Aorta (tissue), 5 donors: ENCODE data around the gene ATG4C. TPM values are rescaled to one million over a fixed set of nuclear protein-coding genes. Genes with fewer than 3 reads are reported as not detected.
"Not testable (repeated sequence)": the region's sequence is repeated elsewhere in the genome, so short reads cannot be mapped to it uniquely, and the experiment has no call there.

ENCODE experiments used
- ATAC-seq: fragments of 200-7000 bp; cut with Tn5 transposase; one replicate; pipeline ENCODE4 v1.9.1; 2022; ENCODE audit warnings: moderate library complexity; ENCODE audit not compliant: low FRiP score
- DNase-seq, 2 donors: peaks; one replicate each; pipeline ENCODE4 v3.0.0-alpha.2; 2020
- H3K27ac ChIP-seq, 2 donors: one replicate each; pipeline ENCODE4 v1.5.1; 2013; ENCODE audit warnings: low read length in 2 of 2, mild to moderate bottlenecking in 2 of 2, moderate library complexity in 2 of 2, control low read depth in 1 of 2, inconsistent platforms in 1 of 2, low read depth in 1 of 2
- H3K27me3 ChIP-seq, 2 donors: one replicate each; pipeline ENCODE4 v1.6.1; 2013; ENCODE audit warnings: control low read depth in 1 of 2, low read length in 1 of 2, mild to moderate bottlenecking in 1 of 2, moderate library complexity in 1 of 2; ENCODE audit not compliant: insufficient read depth in 2 of 2, control insufficient read depth in 1 of 2
- H3K36me3 ChIP-seq, 2 donors: one replicate each; pipeline ENCODE4 v1.6.1; 2013; ENCODE audit warnings: control low read depth in 1 of 2, low read length in 1 of 2, mild to moderate bottlenecking in 1 of 2; ENCODE audit not compliant: insufficient read depth in 2 of 2, control insufficient read depth in 1 of 2
- H3K4me1 ChIP-seq, 2 donors: one replicate each; pipeline ENCODE4 v1.6.1; 2013; ENCODE audit warnings: low read length in 2 of 2, control low read depth in 1 of 2, mild to moderate bottlenecking in 1 of 2, moderate library complexity in 1 of 2; ENCODE audit not compliant: insufficient read depth in 2 of 2, control insufficient read depth in 1 of 2
- H3K4me3 ChIP-seq, 2 donors: one replicate each; pipeline ENCODE4 v1.5.1; 2013; ENCODE audit warnings: low read length in 2 of 2, control low read depth in 1 of 2, mild to moderate bottlenecking in 1 of 2
- H3K9me3 ChIP-seq: one replicate; pipeline ENCODE4 v1.6.1; 2013; ENCODE audit warnings: mild to moderate bottlenecking, low read length; ENCODE audit not compliant: control insufficient read depth
- WGBS, 2 donors: extraction: QIAGEN DNeasy Blood & Tissue Kit; methylation state at CpG; one replicate each; pipeline ENCODE4 v1.1.7; 2013; 5-methylcytosine and 5-hydroxymethylcytosine counted together
- intact Hi-C, 2 donors: fragments of 100-400 bp; cut with DNase I; formaldehyde crosslinking; loops; one replicate each; pipeline versions ENCODE4 v1.14.2 to v1.15.0; 2022
- polyA plus RNA-seq, 2 donors: library from polyadenylated mRNA; stranded (reverse); fragments of 200-250 nt; gene quantifications; one replicate each; pipeline ENCODE4 v1.2.3, GENCODE V29; 2013
- total RNA-seq, 2 donors: library from RNA; stranded (reverse); fragmentation: NEBNext Ultra II Directional; extraction: Animal tissue kit (Norgen Biotek cat#: 25700); gene quantifications; one replicate each; pipeline ENCODE4 v1.2.1, GENCODE V29; 2021
- donor health status: healthy with polysubstance abuse.
- donor health status: Bipolar disorder and iron deficiency.
- donor health status: DM: no; HTN: no; CAD: no.
- donor health status: DM: no; HTN: no; CAD: no.
- donor health status: DM: yes; HTN: yes; CAD: no.

ATG4C gene
- total and polyA plus RNA-seq, 4 donors, result 5.8 to 18.4 (median 8.4) TPM

DNA sequence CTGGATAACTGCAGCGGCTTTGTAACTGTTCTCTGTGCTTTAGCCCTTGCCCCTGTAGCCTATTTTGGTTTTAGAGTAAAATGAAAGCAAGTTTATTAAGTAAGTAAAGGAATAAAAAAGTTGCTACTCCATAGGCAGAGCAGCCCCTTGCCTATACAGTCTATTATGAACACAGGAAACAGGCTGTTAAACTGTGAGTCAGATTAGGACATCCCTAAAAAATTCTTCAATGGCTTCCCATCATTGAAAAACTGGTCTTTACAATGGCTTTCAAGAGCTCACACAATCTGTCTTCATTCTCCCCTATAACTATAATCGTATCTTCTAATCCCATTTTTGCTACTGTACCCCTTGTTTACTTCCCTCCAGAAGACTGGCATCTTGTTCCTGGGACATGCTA, 43.0 kb downstream of the ATG4C start:
- ATAC-seq (no peak), DNase-seq (no peak)
- no peak overlapping the region for H3K27ac ChIP-seq
- no peaks in the 10 kb centered on the region for H3K4me1 ChIP-seq
- intact Hi-C loops, result no loop called here
- 97 to 98% methylated on average over 2 of the region's 2 CpGs for WGBS, 2 donors
- H3K4me3 ChIP-seq, result no peak overlapping the region
- H3K9me3 ChIP-seq, result no peaks in the 10 kb centered on the region
- no peaks in the 10 kb centered on the region for H3K27me3 ChIP-seq
- no peaks in the 10 kb centered on the region for H3K36me3 ChIP-seq

- 96% methylated on average over 2 of the region's 2 CpGs for WGBS, 2 donors
- H3K36me3 ChIP-seq, H3K4me1 ChIP-seq, H3K4me3 ChIP-seq, DNase-seq, ATAC-seq, H3K27ac ChIP-seq, intact Hi-C loops, H3K27me3 ChIP-seq, H3K9me3 ChIP-seq: not testable (repeated sequence)
These were observed 43.9 kb downstream of the ATG4C start for GRCh38 chr1:62827786-62828185.

GRCh38 chr1:62832276-62832675, 48.3 kb downstream of the ATG4C start:
- H3K36me3 ChIP-seq, result no peaks in the 10 kb centered on the region
- DNase-seq (no peak), ATAC-seq (no peak)
- no peaks in the 10 kb centered on the region for H3K27me3 ChIP-seq
- H3K4me1 ChIP-seq, result no peaks in the 10 kb centered on the region
- no peaks in the 10 kb centered on the region for H3K9me3 ChIP-seq
- no peak overlapping the region for H3K4me3 ChIP-seq
- no peak overlapping the region for H3K27ac ChIP-seq
- 72 to 84% methylated on average over 5 of the region's 5 CpGs for WGBS, 2 donors
- intact Hi-C loops, result no loop called here

DNA sequence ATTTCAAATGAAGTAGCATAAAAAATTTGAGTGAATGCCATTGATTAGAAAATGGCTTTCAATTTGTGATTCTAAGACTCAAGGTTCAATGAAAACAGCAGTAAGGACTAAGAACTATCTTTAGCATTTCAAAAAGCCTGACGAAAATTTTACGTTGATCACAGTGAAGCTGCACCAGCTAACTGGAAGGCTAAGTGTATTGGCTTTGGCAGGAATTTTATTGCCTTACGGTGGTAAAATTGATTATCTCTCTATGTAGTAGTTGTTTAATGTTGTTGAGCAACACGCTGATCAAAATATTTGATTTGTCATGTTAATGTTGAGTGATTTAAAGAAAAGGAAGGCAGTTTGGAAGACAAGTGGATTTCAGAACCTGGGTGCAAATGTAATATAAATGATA, 49.6 kb downstream of the ATG4C start:
- H3K4me3 ChIP-seq, result no peak overlapping the region
- no peaks in the 10 kb centered on the region for H3K4me1 ChIP-seq
- H3K27ac ChIP-seq, result no peak overlapping the region
- ATAC-seq, result no peak
- intact Hi-C loops, result no loop called here
- no peaks in the 10 kb centered on the region for H3K27me3 ChIP-seq
- no peaks in the 10 kb centered on the region for H3K9me3 ChIP-seq
- no peaks in the 10 kb centered on the region for H3K36me3 ChIP-seq
- WGBS, 2 donors, result 92 to 94% methylated on average over 4 of the region's 4 CpGs
- DNase-seq, result no peak

DNA sequence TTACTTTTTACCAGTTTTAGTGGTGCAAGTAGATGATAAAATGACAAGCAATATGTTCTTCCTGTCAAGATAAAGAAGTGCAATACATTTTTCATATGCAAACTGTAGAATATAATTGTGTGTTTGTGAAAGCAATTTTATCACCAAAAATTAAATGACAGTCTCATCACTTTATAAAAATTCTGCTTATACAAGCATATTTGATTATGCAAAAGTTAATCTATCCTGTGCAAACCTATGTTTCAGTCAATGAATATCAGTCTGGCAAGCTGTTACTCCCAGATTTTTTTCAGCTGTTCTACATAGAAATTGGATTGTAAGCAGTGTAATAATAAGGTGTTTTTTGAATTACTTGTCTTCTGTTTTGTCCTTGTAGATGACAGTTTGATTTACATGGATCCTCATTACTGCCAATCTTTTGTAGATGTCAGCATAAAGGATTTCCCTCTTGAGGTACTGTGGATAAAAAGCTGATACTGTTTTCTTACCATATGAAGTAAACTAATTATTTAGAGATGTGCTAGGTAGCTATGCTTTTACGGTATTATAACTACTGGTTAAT, 50.5 kb downstream of the ATG4C start:
- DNase-seq (no peak), ATAC-seq (no peak)
- intact Hi-C loops, result no loop called here
- no peak overlapping the region for H3K4me3 ChIP-seq
- H3K36me3 ChIP-seq, result no peaks in the 10 kb centered on the region
- H3K27me3 ChIP-seq, result no peaks in the 10 kb centered on the region
- no peaks in the 10 kb centered on the region for H3K9me3 ChIP-seq
- 94 to 99% methylated on average over 1 of the region's 1 CpG for WGBS, 2 donors
- no peak overlapping the region for H3K27ac ChIP-seq
- H3K4me1 ChIP-seq, result no peaks in the 10 kb centered on the region

- no peaks in the 10 kb centered on the region for H3K4me1 ChIP-seq
- no peak overlapping the region for H3K27ac ChIP-seq
- H3K4me3 ChIP-seq, result no peak overlapping the region
- ATAC-seq (no peak), DNase-seq (no peak)
- H3K36me3 ChIP-seq, result no peaks in the 10 kb centered on the region
- intact Hi-C loops, result no loop called here
- H3K27me3 ChIP-seq, result no peaks in the 10 kb centered on the region
- H3K9me3 ChIP-seq, result no peaks in the 10 kb centered on the region
These were observed 53.1 kb downstream of the ATG4C start for GRCh38 chr1:62836856-62837540.

- intact Hi-C loops, result loop anchor here in 1 of 2 donors (10.0 kb wide), 1 partner anchor 704 kb away; no protein-coding TSS in a partner anchor
- H3K27me3 ChIP-seq, result no peaks in the 10 kb centered on the region
- DNase-seq (no peak), ATAC-seq (no peak)
- 92 to 96% methylated on average over 1 of the region's 1 CpG for WGBS, 2 donors
- H3K9me3 ChIP-seq, result no peaks in the 10 kb centered on the region
- no peak overlapping the region for H3K4me3 ChIP-seq
- no peak overlapping the region for H3K27ac ChIP-seq
- H3K36me3 ChIP-seq, result no peaks in the 10 kb centered on the region
- no peaks in the 10 kb centered on the region for H3K4me1 ChIP-seq
These were observed 56.6 kb downstream of the ATG4C start for GRCh38 chr1:62840555-62840954.

DNA sequence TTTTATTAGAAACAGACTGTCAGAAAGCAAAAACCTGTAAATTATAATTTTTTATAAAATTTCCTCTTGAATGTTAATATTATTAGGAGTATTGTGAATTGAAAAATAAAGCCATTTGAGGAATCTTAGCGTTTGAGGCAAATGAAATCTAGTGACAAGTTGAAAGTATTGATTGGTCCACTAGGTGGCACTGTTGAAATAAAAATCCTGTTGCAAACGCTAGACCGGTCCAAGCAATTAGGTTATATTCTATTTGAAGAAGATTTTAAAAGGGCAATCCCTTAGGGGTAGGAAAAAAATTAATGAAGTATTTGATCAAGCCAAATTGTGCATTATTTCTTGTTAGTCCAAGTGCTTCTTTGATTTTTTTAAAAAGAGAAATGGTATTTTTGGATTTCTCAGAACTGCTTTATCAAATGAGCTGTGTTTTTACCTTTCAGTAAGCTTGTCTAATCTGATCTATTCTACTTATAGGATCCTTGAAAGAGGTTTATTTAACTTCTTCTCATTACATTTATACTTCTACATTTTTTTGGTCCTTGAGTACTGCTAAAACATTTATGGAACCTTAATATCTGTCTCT, 57.7 kb downstream of the ATG4C start:
- Histone ChIP-seq H3K36me3 (no peaks in the 10 kb centered on the region), H3K9me3 (no peaks in the 10 kb centered on the region), H3K4me3 (no peak overlapping the region), H3K27ac (no peak overlapping the region), H3K4me1 (no peaks in the 10 kb centered on the region), H3K27me3 (no peaks in the 10 kb centered on the region)
- intact Hi-C loops, result loop anchor here in 1 of 2 donors (10.0 kb wide), 1 partner anchor 703 kb away; no protein-coding TSS in a partner anchor
- DNase-seq, result no peak
- WGBS, 2 donors, result 2 to 3% methylated on average over 3 of the region's 3 CpGs
- ATAC-seq, result no peak

- intact Hi-C loops, result loop anchor here in 1 of 2 donors (10.0 kb wide), 1 partner anchor 701 kb away; no protein-coding TSS in a partner anchor
- Histone ChIP-seq H3K9me3 (no peaks in the 10 kb centered on the region), H3K36me3 (no peaks in the 10 kb centered on the region), H3K4me3 (no peak overlapping the region), H3K4me1 (no peaks in the 10 kb centered on the region), H3K27ac (no peak overlapping the region), H3K27me3 (no peaks in the 10 kb centered on the region)
- no peak for DNase-seq
- no peak for ATAC-seq
These were observed 60.1 kb downstream of the ATG4C start for GRCh38 chr1:62844030-62844429.
